Stimulated activated CD4-positive, alpha-beta T cell treated with anti-CD3 and anti-CD28 coated beads, Interleukin-15, amount 100 ng/mL, for 1 hour (primary cell): ENCODE results near the gene CNIH3.
"Not testable (repeated sequence)": the region's sequence is repeated elsewhere in the genome, so short reads cannot be mapped to it uniquely, and the experiment has no call there.

Experiments
- DNase-seq, 2 donors: peaks; one replicate each; pipeline ENCODE4 v3.0.0-alpha.2; 2020; ENCODE audit warnings: low read depth in 1 of 2, low spot score in 1 of 2

The CNIH3 gene

GRCh38 chr1:224684979-224685425 lies 68.9 kb downstream of the CNIH3 start:
- DNase-seq, result no peak

- DNase-seq, result not testable (repeated sequence)
Measured at GRCh38 chr1:224686140-224686539, 70.0 kb downstream of the CNIH3 start.

- DNase-seq, result no peak
Measured at GRCh38 chr1:224687465-224687864, 71.3 kb downstream of the CNIH3 start.

DNA sequence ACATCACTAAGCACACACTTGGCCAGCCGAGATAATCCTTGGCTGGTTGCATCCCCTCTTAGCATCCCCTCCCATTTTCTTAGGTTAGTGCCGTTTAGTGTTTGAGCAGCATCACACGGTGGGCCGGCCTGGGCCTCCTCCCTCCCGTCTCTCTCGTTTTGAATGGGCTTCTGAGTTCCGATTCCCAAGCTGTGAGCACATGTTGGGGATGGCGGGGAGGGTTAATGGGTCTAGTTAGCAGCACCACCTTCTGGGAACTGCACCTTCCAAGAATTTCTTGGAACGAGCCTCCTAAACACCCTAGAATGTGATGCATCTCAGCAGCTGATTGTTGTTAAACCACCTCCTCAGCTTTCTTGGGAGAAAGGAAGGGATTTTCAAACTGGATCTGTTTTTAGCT lies 73.3 kb downstream of the CNIH3 start:
- DNase-seq, result no peak

GRCh38 chr1:224690576-224690975 lies 74.5 kb downstream of the CNIH3 start:
- DNase-seq, result no peak

GRCh38 chr1:224691148-224691925 lies 75.2 kb downstream of the CNIH3 start:
- DNase-seq, result no peak

DNA sequence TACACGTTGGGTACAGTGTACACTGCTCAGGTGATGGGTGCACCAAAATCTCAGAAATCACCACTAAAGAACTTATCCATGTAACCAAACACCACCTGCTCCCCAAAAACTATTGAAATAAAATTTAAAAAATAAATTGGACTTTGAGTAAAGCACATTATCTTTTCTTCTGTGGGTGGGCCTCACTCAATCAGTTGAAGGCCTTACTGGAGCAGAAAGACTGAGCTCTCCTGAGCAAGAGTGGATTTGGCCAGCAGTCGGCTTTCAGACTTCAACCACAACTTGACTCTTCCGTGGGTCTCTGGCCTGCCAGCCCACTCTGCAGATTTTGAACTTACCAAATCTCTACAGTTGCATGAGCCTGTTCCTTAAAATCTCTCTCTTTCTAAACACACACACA lies 78.9 kb downstream of the CNIH3 start:
- DNase-seq, result no peak

DNA sequence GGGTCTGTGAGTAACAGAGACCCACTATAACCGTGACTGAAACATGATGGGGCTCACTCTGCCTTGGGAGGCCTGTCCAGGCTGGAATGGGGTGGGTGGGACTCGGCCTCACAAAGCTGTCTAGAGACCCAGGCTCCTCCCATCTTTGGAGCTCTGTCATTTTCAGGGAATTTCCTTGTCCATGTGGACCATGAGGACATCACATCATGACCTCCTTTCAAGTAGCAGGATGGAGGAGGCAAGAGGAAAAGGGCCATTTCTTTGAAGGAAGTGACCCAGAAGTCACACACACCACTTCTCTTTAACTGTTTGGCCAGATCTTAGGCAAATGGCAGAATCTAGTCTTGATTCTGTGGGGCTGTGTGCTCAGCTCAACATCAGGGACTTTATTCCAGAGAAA lies 79.9 kb downstream of the CNIH3 start:
- DNase-seq, result no peak

DNA sequence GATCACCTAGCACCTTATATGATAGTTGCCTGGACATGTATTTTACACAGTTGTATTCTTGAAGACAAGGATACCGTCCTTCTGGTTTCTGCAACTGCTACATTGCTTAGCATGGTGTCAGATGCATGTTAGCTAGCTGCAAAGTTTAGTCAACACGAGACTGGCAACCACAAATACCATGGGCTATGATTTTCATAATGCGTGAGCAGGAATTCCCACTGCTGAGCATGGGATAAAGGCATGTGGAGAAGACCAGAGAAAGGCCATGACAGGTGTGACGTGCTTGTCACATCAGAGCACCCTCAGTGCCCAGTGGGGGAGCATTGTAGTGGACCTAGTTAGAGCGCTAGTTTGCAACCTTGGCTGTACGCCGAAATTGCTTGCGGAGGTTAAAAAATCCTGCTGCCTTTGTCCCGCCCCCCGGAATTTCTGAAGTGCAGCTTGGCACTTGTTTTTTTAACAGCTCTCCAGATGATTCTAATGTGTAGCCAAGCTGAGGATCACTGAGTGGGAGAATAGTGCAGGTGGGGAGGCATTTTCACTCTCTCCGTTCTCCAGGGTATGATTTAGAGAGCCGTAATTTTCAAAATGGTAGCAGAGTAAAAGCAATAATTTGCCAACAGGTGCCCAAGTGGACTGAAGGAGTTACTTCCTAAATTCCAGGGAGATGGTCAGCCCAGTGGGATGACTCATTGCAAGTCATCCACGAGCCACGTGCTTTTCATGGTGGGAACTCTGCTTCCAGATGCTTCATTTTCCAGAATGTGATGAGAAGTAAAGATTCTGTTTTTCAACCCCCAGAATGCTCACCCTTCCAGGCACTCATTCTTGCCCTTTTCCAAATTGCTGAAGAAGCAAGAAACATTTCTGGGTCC lies 81.0 kb downstream of the CNIH3 start:
- no peak for DNase-seq

DNA sequence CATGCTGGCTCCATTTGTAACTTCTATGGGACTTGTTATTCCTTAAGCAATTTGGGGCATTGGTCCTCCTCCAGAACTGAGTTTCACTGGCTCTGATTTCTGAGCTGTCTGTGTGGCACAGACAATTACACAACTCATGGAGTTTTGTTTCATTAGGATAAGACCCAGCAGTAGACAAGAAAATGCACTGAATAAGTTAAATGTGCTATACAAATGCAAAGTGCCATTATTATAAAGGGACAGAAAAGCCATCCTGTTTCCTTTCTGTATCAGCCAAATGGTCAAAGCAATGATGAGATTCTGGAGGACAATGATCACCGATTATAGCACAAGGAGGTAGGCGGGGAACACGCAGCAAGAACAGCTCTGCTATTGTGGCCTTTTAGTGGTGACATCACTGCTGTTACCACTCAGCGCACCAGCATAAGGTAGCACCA lies 81.9 kb downstream of the CNIH3 start:
- no peak for DNase-seq

GRCh38 chr1:224700918-224701531 lies 84.9 kb downstream of the CNIH3 start:
- no peak for DNase-seq

DNA sequence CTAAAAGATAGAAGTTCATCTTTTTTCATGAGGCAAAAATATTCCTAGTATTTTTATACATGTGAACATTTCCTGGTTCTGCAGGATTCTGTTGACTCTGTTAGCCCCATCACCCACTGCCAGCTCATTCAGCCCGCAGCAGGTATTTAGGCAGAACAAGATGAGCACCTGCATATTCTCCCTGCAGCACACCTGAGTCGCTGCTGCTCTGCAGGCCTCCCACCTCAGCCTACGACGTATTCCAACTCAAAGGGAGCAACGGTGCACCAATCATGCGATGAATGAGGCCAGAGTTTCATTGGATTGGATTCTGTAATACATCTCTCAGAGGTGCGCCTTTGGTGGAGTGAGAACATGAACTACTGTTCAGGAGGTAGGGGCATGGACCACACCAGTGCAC lies 87.6 kb downstream of the CNIH3 start:
- DNase-seq, result no peak

DNA sequence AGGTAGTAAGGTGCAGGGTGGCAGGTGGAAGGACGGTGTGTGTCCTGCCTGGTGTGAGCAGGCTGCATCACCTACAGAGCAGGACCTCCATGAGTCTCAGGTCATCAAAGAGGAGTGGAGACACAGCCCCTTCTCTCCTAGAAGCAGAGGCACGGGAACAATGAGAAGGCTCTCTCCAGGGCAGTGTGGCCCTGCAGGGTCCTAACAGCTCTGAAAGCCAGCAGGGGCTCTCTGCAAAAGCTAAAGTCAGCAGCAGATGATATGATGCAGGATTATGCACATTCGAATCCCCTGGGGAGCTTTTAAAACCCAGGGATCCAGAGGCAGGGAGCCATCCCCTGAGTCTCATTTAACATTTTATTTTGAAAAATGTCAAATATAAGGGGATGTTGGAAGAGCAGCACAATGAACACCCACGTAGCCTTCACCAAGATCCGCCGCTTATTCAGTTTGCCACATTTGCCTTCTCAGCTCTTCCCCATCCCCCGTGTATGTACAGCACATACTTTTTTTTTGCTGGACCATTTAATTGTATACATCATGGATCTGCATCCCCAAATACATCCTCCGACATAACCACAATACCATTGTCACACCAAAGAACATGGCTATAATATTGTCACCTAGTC lies 88.1 kb downstream of the CNIH3 start:
- no peak for DNase-seq

- DNase-seq, result no peak
Measured at GRCh38 chr1:224705578-224705977, 89.5 kb downstream of the CNIH3 start.

GRCh38 chr1:224707843-224708725 lies 92.0 kb downstream of the CNIH3 start:
- DNase-seq, result no peak

DNA sequence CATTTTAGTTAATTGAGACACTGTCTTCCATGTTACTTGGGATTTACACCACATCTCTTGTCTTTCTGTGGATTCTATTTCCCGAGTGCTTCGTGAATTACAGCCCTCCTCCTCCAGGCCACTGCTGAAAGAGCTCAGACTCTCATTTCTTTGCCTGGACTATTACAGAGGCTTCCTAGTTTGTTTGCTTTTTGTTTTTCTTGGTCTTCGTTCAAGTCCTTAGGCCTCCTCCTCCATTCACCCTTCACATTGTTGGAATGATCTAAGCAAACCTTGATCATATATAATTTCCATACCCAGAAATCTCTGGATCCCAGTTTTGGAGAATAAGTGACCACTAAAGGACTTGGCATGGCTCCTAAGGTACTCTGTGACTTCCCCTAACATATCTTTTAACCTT lies 94.1 kb downstream of the CNIH3 start:
- no peak for DNase-seq

DNA sequence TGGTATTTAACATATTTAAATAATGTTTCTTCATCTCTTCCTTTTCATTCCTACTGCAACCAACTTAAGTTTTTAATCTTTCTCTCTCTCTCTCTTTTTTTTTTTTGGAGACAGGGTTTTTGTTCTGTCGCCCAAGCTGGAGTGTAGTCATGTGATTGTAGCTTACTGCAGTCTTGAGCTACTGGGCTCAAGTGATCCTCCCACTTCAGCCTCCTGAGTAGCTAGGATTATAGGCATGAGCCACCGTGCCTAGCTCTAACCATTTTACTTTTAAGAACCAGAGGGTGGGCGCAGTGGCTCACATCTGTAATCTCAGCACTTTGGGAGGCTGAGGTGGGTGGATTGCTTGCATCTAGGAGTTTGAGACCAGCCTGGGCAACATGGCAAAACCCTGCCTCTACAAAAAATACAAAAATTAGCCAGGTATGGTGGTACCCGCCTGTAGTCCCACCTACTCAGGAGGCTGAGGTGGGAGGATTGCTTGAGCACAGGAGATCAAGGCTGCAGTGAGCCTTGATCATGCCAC lies 95.2 kb downstream of the CNIH3 start:
- not testable (repeated sequence) for DNase-seq

DNA sequence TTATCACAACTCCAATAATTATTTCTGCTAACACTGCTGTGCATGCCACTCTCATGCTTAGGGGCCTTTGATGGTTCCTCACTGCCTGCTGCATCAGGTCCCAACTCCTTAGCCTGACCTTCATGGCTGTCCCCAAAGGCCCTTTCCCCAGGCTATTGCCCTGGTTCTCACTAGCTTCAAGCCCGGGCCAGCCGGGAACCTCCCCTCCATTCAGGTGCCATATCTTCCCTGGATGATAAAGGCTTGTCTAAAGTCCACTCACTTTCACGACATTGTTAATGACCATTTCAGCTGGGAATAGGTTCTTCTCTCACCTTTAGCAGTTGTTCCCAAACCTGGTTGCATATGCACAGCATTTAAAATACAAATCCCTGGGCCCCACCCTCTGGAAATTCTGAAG lies 95.8 kb downstream of the CNIH3 start:
- DNase-seq, result no peak

DNA sequence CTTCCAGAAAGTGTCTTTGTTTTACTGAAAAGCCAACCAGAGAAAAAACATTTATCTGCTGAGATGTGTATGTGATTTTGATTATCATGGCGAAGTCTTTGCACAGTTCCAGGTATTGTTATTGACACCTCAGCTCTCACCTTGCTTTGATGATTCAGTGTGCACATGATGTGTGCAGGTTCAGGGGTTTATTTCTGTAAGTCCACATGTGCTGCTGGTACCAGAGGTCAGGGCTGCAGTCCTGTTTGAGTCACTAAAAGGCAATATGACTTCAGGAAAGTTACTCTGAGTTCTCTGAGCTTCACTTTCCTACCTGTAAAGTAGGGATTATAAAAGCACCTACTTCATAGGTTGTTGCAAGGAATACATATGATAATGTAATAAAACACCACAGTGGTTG lies 97.1 kb downstream of the CNIH3 start:
- DNase-seq, result no peak

- no peak for DNase-seq
Measured at GRCh38 chr1:224714553-224714952, 98.4 kb downstream of the CNIH3 start.
